Activated CD8-positive, alpha-beta memory T cell treated with anti-CD3 and anti-CD28 coated beads, Interleukin-2, amount 50 U/mL, for 1 hour (primary cell): ENCODE measurements around the gene EFCAB9.
"Not testable (repeated sequence)": the region's sequence is repeated elsewhere in the genome, so short reads cannot be mapped to it uniquely, and the experiment has no call there.

Experiments used
- DNase-seq: peaks from one replicate; pipeline ENCODE4 v3.0.0-alpha.2; 2020; ENCODE audit errors: extremely low read depth

Gene EFCAB9

GRCh38 chr5:172193872-172194271, at the start of gene EFCAB9:
TSS of gene EFCAB9 (plus strand) at chr5:172194172. CDS start at chr5:172194173, 1 bp downstream.
- DNase-seq = no peak

- no peak for DNase-seq
These were observed 49.6 kb upstream of the EFCAB9 start for GRCh38 chr5:172144291-172144815.

- DNase-seq = no peak
These were observed 48.8 kb upstream of the EFCAB9 start for GRCh38 chr5:172144931-172145869.

- no peak for DNase-seq
These were observed 47.9 kb upstream of the EFCAB9 start for GRCh38 chr5:172145870-172146747.

- DNase-seq = no peak
These were observed 47.3 kb upstream of the EFCAB9 start for GRCh38 chr5:172146748-172147092.

- no peak for DNase-seq
These were observed 46.1 kb upstream of the EFCAB9 start for GRCh38 chr5:172147857-172148256.

GRCh38 chr5:172148381-172148780, 45.6 kb upstream of the EFCAB9 start:
- no peak for DNase-seq

GRCh38 chr5:172149073-172149472, 44.9 kb upstream of the EFCAB9 start:
- no peak for DNase-seq

- not testable (repeated sequence) for DNase-seq
These were observed 44.5 kb upstream of the EFCAB9 start for GRCh38 chr5:172149481-172149880.

GRCh38 chr5:172150514-172151425, 43.2 kb upstream of the EFCAB9 start:
- no peak for DNase-seq

- no peak for DNase-seq
These were observed 42.2 kb upstream of the EFCAB9 start for GRCh38 chr5:172151661-172152210.

- DNase-seq = no peak
These were observed 40.3 kb upstream of the EFCAB9 start for GRCh38 chr5:172153695-172154094.

GRCh38 chr5:172155101-172155500, 38.9 kb upstream of the EFCAB9 start:
- not testable (repeated sequence) for DNase-seq

GRCh38 chr5:172156541-172156994, 37.4 kb upstream of the EFCAB9 start:
- DNase-seq = no peak

- no peak for DNase-seq
These were observed 35.0 kb upstream of the EFCAB9 start for GRCh38 chr5:172159016-172159415.

GRCh38 chr5:172160506-172160905, 33.5 kb upstream of the EFCAB9 start:
- DNase-seq = no peak

- no peak for DNase-seq
These were observed 31.5 kb upstream of the EFCAB9 start for GRCh38 chr5:172162323-172162986.

- DNase-seq = no peak
These were observed 31.0 kb upstream of the EFCAB9 start for GRCh38 chr5:172162987-172163343.

GRCh38 chr5:172163346-172163745, 30.6 kb upstream of the EFCAB9 start:
- no peak for DNase-seq

GRCh38 chr5:172164769-172165212, 29.2 kb upstream of the EFCAB9 start:
- DNase-seq = no peak
